GM12874 (cell line): Measurements from ENCODE around the gene SREBF1.

ENCODE experiments used
- TF ChIP-seq, protein P1 (sequence below): IDR thresholded peaks from 2 replicates; pipeline ENCODE4 v1.5.1; 2011; ENCODE audit warnings: low read depth, mild to moderate bottlenecking, control low read depth, low read length, moderate library complexity; ENCODE audit not compliant: insufficient read depth

Gene SREBF1

DNA sequence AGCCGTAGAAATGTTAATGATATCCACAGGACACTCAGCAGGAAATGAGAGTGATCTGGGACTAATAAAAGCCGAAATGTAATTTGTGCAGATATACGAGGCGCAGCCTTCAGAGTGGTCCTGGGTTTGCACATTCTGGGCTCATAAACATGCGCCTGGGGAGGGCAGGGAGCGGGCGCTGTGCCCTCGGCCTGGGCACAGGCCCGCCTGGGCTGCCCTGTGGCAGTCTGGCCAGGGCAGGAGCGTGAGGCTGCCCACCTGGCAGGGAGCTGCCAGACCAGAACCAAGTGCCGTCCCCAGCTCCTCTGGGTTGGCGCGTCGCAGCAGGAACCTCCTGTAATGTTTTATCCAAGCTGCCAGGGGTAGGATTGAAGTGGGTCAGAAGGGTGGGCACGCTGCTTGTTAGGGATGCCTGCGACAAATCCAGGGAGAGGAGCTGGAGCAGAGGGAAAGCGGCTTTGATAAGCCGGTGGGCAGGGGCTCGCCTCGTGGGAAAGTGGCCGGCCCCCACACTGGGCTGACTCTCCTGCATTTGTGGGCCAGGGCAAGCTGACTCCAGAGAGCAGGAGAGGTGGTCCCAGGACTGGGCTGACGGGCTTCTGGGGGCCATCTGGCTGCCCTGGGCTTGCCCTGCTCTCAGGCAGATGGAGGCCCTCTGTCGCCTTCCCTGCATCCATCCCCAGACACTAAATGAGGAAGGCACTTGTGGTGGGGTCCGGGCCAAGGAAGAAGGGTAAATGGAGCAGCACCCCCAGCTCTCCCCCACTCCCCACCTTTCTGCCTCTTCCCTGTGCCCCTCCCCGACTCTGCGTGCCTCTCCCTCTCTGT lies 45.9 kb downstream of the SREBF1 start:
- TF ChIP-seq, protein P1, sequence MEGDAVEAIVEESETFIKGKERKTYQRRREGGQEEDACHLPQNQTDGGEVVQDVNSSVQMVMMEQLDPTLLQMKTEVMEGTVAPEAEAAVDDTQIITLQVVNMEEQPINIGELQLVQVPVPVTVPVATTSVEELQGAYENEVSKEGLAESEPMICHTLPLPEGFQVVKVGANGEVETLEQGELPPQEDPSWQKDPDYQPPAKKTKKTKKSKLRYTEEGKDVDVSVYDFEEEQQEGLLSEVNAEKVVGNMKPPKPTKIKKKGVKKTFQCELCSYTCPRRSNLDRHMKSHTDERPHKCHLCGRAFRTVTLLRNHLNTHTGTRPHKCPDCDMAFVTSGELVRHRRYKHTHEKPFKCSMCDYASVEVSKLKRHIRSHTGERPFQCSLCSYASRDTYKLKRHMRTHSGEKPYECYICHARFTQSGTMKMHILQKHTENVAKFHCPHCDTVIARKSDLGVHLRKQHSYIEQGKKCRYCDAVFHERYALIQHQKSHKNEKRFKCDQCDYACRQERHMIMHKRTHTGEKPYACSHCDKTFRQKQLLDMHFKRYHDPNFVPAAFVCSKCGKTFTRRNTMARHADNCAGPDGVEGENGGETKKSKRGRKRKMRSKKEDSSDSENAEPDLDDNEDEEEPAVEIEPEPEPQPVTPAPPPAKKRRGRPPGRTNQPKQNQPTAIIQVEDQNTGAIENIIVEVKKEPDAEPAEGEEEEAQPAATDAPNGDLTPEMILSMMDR = no peak

DNA sequence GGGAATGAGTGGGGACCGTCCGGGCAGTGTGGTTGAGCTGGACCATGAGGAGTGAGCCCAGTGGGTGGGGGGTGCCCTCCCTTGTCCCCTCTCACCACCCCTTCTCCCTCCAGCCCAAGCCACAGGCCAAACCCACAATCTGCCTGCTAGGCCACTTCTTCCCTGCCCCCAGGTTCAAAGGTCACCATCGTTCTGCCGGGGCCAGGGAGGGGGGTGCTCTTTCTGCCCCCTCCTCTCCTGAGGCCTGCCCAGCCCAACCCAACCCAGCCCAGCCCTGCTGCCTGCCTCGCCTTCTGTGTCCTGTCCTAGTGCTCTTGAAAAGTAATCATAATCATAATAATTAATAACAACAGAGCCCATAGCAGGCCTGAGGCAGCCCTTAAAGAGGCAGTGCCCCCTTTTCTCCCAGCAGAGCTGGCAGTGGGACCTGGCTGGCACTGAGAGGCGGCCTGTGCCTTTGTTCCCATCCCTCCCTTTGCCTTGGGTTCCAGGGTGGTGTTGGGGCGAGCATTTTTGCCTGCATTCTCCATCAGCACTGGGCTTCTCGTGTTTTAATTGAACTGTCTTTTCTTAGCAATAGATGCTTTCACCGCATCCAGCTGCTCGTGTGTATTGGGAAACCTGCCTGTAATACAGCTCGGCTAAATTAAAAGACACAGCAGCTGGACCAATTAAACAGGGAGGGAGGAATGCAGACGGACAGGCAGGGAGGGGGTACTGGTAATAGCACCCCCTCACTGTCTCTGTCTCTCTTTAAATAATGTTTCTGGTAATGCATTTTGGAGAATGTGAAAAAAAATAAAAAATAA lies 46.8 kb downstream of the SREBF1 start:
- TF ChIP-seq, protein P1 = no peak

DNA sequence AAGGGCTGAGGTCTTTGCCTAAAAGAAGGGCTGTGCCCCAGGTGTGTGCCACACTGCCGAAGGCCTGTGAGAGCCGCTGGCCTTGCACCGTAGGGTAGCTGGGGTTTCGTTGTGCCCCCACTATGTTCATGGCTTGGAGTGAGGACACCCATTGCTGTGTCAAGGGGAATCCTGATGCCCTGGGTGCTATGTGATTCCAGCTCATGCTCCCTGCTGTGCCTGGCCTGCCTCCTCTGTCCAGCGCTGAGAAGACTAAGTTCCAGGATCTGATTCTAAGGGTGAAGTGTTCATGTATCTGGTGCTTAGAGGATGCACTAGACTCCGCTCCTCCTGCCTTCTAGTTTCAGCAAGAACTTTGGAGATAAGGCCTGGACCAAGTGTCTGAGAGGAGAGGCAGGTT lies 47.4 kb downstream of the SREBF1 start:
- TF ChIP-seq, protein P1 = no peak

DNA sequence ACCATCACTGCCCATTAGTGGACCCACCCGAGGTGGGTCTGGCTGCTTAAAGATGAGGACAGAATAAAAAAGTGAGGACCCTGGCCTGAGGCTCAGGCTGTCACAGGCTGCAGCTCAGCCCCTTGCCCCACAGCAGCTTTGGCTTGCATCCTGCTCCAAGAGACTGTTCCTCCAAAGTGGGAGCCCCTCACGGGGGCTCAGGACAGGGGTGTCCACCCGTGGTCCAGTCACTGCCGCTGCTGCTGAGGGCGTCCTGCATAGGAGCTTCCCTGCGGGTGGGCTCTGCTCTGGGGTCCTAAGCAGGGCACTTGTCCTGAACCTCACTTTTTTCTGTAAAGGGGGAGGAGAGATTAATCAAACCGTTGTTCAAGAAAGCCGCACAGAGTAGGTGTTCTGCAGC lies 47.8 kb downstream of the SREBF1 start:
- TF ChIP-seq, protein P1 = no peak

DNA sequence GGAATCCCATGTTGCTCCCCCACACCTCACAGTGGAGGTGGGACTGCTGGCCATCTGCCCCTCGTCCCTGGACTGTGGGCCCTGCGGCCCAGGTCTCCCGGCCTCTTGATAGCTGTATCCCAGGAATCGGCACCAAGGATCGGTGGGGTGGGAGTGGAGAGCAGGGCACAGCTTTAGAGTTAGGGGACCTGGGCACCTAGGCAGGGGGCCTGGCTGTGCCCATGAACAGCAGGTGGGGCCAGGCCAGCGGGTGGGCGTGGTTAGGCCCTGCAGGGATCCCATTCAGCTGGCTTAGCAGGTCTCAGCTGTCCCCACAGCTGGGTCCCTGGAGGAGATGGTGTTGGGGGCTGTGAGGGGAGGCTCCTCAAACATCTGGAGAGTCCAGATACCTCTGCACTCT lies 49.2 kb downstream of the SREBF1 start:
- TF ChIP-seq, protein P1 = no peak

DNA sequence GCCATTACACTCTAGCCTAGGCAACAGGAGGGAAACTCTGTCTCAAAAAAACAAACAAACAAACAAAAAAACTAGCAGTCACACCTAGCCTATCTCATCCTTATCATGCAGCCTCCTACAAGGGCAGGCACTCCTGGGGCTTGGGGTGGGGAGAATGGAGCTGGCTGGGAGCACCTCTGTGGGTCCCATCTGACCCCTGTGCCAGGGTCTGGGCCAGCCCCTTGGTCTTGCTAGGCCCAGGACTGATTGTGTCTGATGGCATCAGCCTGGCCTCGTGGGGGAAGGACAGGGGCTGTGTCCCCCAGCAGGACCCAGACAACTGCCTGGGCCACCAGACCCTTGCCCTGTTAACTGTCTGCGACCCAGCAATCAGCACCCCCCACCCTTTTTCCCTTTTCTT lies 49.8 kb downstream of the SREBF1 start:
- TF ChIP-seq, protein P1 = no peak

DNA sequence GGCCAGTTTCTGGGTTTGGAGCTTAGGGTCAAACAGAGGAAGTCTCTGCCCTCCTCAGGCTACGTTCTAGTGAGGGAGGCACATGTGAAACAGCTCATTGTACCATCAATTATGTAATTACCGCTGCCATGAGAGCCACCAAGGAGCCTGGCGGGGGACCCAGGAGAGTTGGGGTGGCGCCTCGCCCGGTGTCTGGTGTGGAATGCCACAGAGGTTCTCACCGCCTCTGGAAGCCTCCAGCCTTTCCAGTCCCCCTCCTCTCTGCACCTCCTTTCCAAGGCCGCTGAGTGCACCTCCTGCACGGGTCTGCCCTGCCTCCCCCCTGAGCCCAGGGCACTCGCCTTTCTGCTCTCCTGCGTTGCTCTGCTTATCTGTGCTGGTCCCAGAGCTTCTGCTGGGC lies 51.4 kb downstream of the SREBF1 start:
- TF ChIP-seq, protein P1 = no peak
